ENCODE measurements around the gene YEATS2. TPM values are rescaled to one million over a fixed set of nuclear protein-coding genes. Genes with fewer than 3 reads are reported as not detected.
"Not testable (repeated sequence)": the region's sequence is repeated elsewhere in the genome, so short reads cannot be mapped to it uniquely, and the experiment has no call there.

Gene YEATS2
- polyA plus RNA-seq, 1 of the 3 experiments (the other 2 are of a cell fraction), result 19.9 TPM

DNA sequence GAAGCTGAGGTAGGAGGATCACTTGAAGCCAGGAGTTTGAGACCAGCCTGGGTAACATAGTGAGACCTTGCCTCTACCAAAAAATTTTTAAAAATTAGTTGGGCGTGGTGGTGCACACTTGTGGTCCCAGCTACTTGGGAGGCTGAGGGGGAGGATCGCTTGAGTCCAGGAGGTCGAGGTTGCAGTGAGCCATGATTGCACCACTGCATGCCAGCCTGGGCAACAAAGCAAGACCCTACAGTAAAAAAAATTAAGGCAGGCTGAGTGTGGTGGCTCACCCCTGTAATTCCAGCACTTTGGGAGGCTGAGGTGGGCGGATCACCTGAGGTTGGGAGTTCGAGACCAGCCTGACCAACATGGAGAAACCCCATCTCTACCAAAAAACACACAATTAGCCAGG lies 8.0 kb upstream of the YEATS2 start:
- 88% methylated on average over 5 of the region's 5 CpGs for WGBS (ENCODE audit: low lambda C conversion rate)
- H2AFZ ChIP-seq (ENCODE audit: low read depth); CTCF ChIA-PET; H3K79me2 ChIP-seq (ENCODE audit: insufficient read depth); H3K9me2 ChIP-seq; H3F3A ChIP-seq (replicated peaks; ENCODE audit: insufficient read depth); H3K36me3 ChIP-seq (replicated peaks in 1 of 2; ENCODE audit: control insufficient read depth in 1 of 2, insufficient read depth in 2 of 2, low read length in 1 of 2); DNase-seq; POLR2A ChIA-PET; H3K4me3 ChIP-seq (ENCODE audit: low read depth in 2 of 2, low read length in 1 of 2); H3K27ac ChIP-seq (ENCODE audit: low read depth in 2 of 2, low read length in 1 of 2); H3K9me3 ChIP-seq; H4K20me1 ChIP-seq (ENCODE audit: insufficient read depth); H3K4me1 ChIP-seq (ENCODE audit: control insufficient read depth in 1 of 2, insufficient read depth in 2 of 2, low read depth in 1 of 2, low read length in 1 of 2); H3K27me3 ChIP-seq (ENCODE audit: insufficient read depth); H3K9ac ChIP-seq; H3K4me2 ChIP-seq: not testable (repeated sequence)

DNA sequence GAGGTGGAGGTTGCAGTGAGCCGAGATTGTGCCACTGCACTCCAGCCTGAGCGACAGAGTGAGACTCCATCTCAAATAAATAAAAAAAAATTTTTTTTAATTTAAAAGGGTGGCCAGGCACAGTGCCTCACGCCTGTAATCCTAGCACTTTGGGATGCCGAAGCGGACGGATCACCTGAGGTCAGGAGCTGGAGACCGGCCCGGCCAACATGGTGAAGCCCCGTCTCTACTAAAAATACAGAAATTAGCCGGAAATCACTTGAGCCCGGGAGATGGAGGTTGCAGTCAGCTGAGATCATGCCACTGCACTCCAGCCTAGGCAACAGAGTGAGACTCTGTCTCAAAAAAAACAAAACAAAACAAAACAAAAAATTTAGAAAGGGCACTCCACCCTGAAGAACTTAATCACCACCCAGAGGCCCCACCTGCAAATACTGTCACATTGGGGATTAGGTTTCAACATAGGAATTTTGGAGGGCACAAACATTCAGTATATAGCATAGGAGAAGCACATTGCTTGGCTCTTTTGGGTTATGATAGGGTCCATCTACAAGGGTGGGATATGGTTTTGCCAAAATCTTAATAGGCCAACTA lies 7.1 kb upstream of the YEATS2 start:
- Histone ChIP-seq H3K36me3 (replicated peaks in 1 of 2; ENCODE audit: control insufficient read depth in 1 of 2, insufficient read depth in 2 of 2, low read length in 1 of 2) (no peaks in the 10 kb centered on the region), H3K27ac (ENCODE audit: low read depth in 2 of 2, low read length in 1 of 2) (no peak overlapping the region), H3K9ac (no peak overlapping the region), H3K27me3 (ENCODE audit: insufficient read depth) (no peaks in the 10 kb centered on the region), H3K79me2 (ENCODE audit: insufficient read depth) (no peaks in the 10 kb centered on the region), H4K20me1 (ENCODE audit: insufficient read depth) (no peaks in the 10 kb centered on the region), H3K9me3 (no peaks in the 10 kb centered on the region), H3K4me1 (ENCODE audit: control insufficient read depth in 1 of 2, insufficient read depth in 2 of 2, low read depth in 1 of 2, low read length in 1 of 2) (no peaks in the 10 kb centered on the region), H3K4me2 (no peak overlapping the region), H3K4me3 (ENCODE audit: low read depth in 2 of 2, low read length in 1 of 2) (no peak overlapping the region), H2AFZ (ENCODE audit: low read depth) (no peak overlapping the region), H3K9me2 (no peaks in the 10 kb centered on the region), H3F3A (replicated peaks; ENCODE audit: insufficient read depth) (no peaks in the 10 kb centered on the region)
- DNase-seq, result no peak
- TF ChIP-seq NRF1 (IDR thresholded peaks at IDR 0.05; ENCODE audit: low read depth, low read length) (no peak), TAF1 (IDR thresholded peaks at IDR 0.05; ENCODE audit: borderline replicate concordance, low read depth, low read length) (no peak), SIN3A (IDR thresholded peaks at IDR 0.05; ENCODE audit: borderline replicate concordance, low read depth, low read length) (no peak), MEF2A (IDR thresholded peaks at IDR 0.05; ENCODE audit: borderline replicate concordance, low read depth) (no peak), FOXM1 (IDR thresholded peaks at IDR 0.05; ENCODE audit: low read depth) (no peak), ELF1 (IDR thresholded peaks at IDR 0.05) (no peak), RXRA (IDR thresholded peaks at IDR 0.05; ENCODE audit: borderline replicate concordance, low read depth) (no peak), GABPA (IDR thresholded peaks at IDR 0.05; ENCODE audit: low read depth) (no peak), EZH2phosphoT487 (IDR thresholded peaks at IDR 0.05; ENCODE audit: borderline replicate concordance, low read depth) (no peak), FOSL2 (IDR thresholded peaks at IDR 0.05; ENCODE audit: borderline replicate concordance, low read depth) (no peak)
- TF ChIP-seq, protein P1, sequence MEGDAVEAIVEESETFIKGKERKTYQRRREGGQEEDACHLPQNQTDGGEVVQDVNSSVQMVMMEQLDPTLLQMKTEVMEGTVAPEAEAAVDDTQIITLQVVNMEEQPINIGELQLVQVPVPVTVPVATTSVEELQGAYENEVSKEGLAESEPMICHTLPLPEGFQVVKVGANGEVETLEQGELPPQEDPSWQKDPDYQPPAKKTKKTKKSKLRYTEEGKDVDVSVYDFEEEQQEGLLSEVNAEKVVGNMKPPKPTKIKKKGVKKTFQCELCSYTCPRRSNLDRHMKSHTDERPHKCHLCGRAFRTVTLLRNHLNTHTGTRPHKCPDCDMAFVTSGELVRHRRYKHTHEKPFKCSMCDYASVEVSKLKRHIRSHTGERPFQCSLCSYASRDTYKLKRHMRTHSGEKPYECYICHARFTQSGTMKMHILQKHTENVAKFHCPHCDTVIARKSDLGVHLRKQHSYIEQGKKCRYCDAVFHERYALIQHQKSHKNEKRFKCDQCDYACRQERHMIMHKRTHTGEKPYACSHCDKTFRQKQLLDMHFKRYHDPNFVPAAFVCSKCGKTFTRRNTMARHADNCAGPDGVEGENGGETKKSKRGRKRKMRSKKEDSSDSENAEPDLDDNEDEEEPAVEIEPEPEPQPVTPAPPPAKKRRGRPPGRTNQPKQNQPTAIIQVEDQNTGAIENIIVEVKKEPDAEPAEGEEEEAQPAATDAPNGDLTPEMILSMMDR (IDR thresholded peaks at IDR 0.05), result no peak
- TF ChIP-seq, protein P2, sequence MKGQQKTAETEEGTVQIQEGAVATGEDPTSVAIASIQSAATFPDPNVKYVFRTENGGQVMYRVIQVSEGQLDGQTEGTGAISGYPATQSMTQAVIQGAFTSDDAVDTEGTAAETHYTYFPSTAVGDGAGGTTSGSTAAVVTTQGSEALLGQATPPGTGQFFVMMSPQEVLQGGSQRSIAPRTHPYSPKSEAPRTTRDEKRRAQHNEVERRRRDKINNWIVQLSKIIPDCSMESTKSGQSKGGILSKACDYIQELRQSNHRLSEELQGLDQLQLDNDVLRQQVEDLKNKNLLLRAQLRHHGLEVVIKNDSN (IDR thresholded peaks at IDR 0.05; ENCODE audit: borderline replicate concordance, low read depth), result no peak
- TF ChIP-seq, protein P3, sequence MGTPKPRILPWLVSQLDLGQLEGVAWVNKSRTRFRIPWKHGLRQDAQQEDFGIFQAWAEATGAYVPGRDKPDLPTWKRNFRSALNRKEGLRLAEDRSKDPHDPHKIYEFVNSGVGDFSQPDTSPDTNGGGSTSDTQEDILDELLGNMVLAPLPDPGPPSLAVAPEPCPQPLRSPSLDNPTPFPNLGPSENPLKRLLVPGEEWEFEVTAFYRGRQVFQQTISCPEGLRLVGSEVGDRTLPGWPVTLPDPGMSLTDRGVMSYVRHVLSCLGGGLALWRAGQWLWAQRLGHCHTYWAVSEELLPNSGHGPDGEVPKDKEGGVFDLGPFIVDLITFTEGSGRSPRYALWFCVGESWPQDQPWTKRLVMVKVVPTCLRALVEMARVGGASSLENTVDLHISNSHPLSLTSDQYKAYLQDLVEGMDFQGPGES (IDR thresholded peaks at IDR 0.05; ENCODE audit: low read depth, low read length), result no peak
- TF ChIP-seq, protein P4, sequence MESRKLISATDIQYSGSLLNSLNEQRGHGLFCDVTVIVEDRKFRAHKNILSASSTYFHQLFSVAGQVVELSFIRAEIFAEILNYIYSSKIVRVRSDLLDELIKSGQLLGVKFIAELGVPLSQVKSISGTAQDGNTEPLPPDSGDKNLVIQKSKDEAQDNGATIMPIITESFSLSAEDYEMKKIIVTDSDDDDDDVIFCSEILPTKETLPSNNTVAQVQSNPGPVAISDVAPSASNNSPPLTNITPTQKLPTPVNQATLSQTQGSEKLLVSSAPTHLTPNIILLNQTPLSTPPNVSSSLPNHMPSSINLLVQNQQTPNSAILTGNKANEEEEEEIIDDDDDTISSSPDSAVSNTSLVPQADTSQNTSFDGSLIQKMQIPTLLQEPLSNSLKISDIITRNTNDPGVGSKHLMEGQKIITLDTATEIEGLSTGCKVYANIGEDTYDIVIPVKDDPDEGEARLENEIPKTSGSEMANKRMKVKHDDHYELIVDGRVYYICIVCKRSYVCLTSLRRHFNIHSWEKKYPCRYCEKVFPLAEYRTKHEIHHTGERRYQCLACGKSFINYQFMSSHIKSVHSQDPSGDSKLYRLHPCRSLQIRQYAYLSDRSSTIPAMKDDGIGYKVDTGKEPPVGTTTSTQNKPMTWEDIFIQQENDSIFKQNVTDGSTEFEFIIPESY (IDR thresholded peaks at IDR 0.05; ENCODE audit: borderline replicate concordance, low read depth), result no peak
- TF ChIP-seq, protein P5, sequence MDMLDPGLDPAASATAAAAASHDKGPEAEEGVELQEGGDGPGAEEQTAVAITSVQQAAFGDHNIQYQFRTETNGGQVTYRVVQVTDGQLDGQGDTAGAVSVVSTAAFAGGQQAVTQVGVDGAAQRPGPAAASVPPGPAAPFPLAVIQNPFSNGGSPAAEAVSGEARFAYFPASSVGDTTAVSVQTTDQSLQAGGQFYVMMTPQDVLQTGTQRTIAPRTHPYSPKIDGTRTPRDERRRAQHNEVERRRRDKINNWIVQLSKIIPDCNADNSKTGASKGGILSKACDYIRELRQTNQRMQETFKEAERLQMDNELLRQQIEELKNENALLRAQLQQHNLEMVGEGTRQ (IDR thresholded peaks at IDR 0.05; ENCODE audit: borderline replicate concordance, low read depth, low read length), result no peak
- ChIA-PET POLR2A (no interaction called here), CTCF (interaction anchor here (0.6 kb wide), 1 partner anchor 12 kb away, joined by 3 read pairs; no protein-coding TSS in a partner anchor)
- 94% methylated on average over 11 of the region's 11 CpGs for WGBS (ENCODE audit: low lambda C conversion rate)

Measured in SK-N-SH (cell line).